ENCODE measurements around the gene SV2C. TPM values are rescaled to one million over a fixed set of nuclear protein-coding genes. Genes with fewer than 3 reads are reported as not detected.
"Not testable (repeated sequence)": the region's sequence is repeated elsewhere in the genome, so short reads cannot be mapped to it uniquely, and the experiment has no call there.

The SV2C gene
- total RNA-seq, 1 experiment from 2014 or later, result not detected

DNA sequence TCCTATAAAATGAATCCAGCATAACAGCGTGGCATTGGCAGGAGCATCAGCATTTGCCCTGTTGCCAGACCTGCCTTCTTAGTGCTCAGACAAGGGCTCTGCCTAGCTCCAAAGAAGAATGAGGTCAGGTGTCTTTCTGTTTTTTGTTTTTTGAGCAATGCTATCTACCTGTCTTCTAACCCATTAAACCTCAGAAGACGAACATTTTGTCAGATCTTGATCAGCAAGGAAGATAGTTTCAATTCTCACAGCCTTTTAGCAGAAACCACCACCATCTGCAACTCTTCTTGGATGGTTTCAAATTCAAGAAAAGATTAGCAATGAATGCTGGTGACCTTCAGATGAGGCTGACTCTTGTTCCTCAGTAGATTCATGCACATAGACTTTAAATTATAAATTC, 216.4 kb downstream of the SV2C start:
- CTCF ChIA-PET, result interaction anchor here (0.6 to 1.2 kb wide), 3 partner anchors 9 to 717 kb away, joined by 3 read pairs; no protein-coding TSS in a partner anchor
- TF ChIP-seq, protein P1, sequence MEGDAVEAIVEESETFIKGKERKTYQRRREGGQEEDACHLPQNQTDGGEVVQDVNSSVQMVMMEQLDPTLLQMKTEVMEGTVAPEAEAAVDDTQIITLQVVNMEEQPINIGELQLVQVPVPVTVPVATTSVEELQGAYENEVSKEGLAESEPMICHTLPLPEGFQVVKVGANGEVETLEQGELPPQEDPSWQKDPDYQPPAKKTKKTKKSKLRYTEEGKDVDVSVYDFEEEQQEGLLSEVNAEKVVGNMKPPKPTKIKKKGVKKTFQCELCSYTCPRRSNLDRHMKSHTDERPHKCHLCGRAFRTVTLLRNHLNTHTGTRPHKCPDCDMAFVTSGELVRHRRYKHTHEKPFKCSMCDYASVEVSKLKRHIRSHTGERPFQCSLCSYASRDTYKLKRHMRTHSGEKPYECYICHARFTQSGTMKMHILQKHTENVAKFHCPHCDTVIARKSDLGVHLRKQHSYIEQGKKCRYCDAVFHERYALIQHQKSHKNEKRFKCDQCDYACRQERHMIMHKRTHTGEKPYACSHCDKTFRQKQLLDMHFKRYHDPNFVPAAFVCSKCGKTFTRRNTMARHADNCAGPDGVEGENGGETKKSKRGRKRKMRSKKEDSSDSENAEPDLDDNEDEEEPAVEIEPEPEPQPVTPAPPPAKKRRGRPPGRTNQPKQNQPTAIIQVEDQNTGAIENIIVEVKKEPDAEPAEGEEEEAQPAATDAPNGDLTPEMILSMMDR (IDR thresholded peaks at IDR 0.05; ENCODE audit: unreplicated experiment), result no peak

DNA sequence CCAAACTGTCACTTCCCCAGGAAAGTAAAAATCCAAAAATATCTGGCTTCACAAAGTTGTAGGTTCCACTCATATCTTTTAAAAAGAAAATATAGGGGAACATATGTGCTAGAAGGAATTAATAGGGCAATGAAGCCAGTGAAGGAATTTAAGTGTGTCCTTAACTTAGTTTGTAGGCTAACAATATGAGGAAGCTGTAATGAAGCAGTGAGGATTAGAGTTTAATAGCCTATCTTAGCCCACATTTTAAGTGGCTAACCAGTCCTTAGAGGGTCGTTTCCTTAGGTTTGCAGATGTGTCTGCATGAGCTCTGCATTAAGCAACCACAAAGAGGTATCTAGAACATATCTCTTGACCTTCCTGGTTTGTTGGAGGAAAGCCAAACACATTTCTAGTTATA, 218.7 kb downstream of the SV2C start:
- BruUV-seq (replicated peaks); H3K4me1 Mint-ChIP-seq (ENCODE audit: insufficient read depth, unreplicated experiment); intact Hi-C loops (cut with micrococcal nuclease): not testable (repeated sequence)

More for the DNA sequence above, 216.4 kb downstream of the SV2C start:
- intact Hi-C loops (cut with micrococcal nuclease), result no loop called here
- Mint-ChIP-seq H3K4me3 (ENCODE audit: unreplicated experiment) (no peak overlapping the region), H3K27me3 (ENCODE audit: insufficient read depth, unreplicated experiment) (peaks cover 14% of the 10 kb centered on the region), H3K27ac (ENCODE audit: low read depth, unreplicated experiment) (no peak overlapping the region), H3K9me3 (ENCODE audit: unreplicated experiment) (no peaks in the 10 kb centered on the region), H3K4me1 (ENCODE audit: insufficient read depth, unreplicated experiment) (no peaks in the 10 kb centered on the region), H3K36me3 (ENCODE audit: insufficient read depth, unreplicated experiment) (no peaks in the 10 kb centered on the region)
- DNase-seq (ENCODE audit: unreplicated experiment), result no peak
- BruUV-seq (replicated peaks), result no TSS peak
- POLR2A ChIA-PET, result no interaction called here

DNA sequence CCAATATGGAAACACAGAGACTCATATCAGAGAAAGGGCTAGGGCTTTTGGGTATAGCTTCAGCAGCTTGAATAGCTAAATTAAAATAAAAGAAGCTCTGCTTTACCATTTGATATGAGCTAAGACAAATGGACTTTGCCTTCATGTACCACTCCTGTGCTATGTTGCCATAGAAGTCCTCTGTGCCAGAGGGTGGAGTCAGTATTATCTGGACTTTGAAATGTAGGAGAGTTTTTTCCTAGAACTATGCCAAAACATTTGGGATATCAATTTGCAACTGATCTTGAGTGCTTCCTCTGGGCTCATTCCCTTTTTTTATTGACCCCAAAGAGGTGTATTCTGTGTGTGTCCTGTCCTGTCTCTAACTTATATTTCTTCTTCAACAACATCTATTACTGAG, 219.5 kb downstream of the SV2C start:
- H3K9me3 Mint-ChIP-seq (ENCODE audit: unreplicated experiment); BruUV-seq (replicated peaks); H3K27me3 Mint-ChIP-seq (ENCODE audit: insufficient read depth, unreplicated experiment); H3K4me3 Mint-ChIP-seq (ENCODE audit: unreplicated experiment); H3K36me3 Mint-ChIP-seq (ENCODE audit: insufficient read depth, unreplicated experiment); DNase-seq (ENCODE audit: unreplicated experiment); H3K27ac Mint-ChIP-seq (ENCODE audit: low read depth, unreplicated experiment); intact Hi-C loops (cut with micrococcal nuclease); CTCF ChIA-PET; H3K4me1 Mint-ChIP-seq (ENCODE audit: insufficient read depth, unreplicated experiment): not testable (repeated sequence)
- POLR2A ChIA-PET, result interaction anchor here (2.1 kb wide), 1 partner anchor 10 kb away, joined by 4 read pairs; no protein-coding TSS in a partner anchor

More for the DNA sequence above, 218.7 kb downstream of the SV2C start:
- DNase-seq (ENCODE audit: unreplicated experiment); POLR2A ChIA-PET; H3K27me3 Mint-ChIP-seq (ENCODE audit: insufficient read depth, unreplicated experiment); H3K27ac Mint-ChIP-seq (ENCODE audit: low read depth, unreplicated experiment); H3K4me3 Mint-ChIP-seq (ENCODE audit: unreplicated experiment); H3K9me3 Mint-ChIP-seq (ENCODE audit: unreplicated experiment); H3K36me3 Mint-ChIP-seq (ENCODE audit: insufficient read depth, unreplicated experiment); CTCF ChIA-PET: not testable (repeated sequence)

DNA sequence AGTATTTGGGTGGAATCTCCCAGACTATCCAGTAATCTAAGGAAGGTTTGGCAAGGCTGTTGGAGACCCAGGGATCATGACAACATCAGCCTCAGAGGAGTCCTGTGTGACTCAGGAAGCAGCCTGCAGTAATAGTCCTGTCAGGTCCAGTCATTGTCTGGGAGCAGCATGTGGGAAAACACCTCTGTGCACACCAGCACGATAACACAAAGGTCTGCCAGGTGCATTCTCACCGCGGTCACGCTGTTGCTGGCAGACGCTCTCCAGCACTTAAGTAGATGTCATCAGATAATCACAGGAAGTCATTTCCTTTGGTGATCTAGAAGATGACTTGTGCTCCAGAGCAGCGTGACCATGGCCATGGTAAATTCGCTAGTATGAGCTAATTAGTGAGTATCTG, 220.7 kb downstream of the SV2C start:
- ChIA-PET CTCF (interaction anchor here (1.0 to 1.1 kb wide), 2 partner anchors 10 to 16 kb away, joined by 3 to 5 read pairs; no protein-coding TSS in a partner anchor), POLR2A (interaction anchor here (0.7 to 2.1 kb wide), 2 partner anchors 10 to 11 kb away, joined by 3 to 4 read pairs; no protein-coding TSS in a partner anchor)
- peak; percentile 75 for DNase-seq (ENCODE audit: unreplicated experiment)
- H3K27me3 Mint-ChIP-seq (ENCODE audit: insufficient read depth, unreplicated experiment), result peaks cover 18% of the 10 kb centered on the region
- BruUV-seq (replicated peaks), result no TSS peak
- no peaks in the 10 kb centered on the region for H3K4me1 Mint-ChIP-seq (ENCODE audit: insufficient read depth, unreplicated experiment)
- TF ChIP-seq, protein P1 (IDR thresholded peaks at IDR 0.05; ENCODE audit: unreplicated experiment), result no peak
- no peaks in the 10 kb centered on the region for H3K9me3 Mint-ChIP-seq (ENCODE audit: unreplicated experiment)
- H3K36me3 Mint-ChIP-seq (ENCODE audit: insufficient read depth, unreplicated experiment), result no peaks in the 10 kb centered on the region
- H3K4me3 Mint-ChIP-seq (ENCODE audit: unreplicated experiment), result no peak overlapping the region
- intact Hi-C loops (cut with micrococcal nuclease), result no loop called here
- H3K27ac Mint-ChIP-seq (ENCODE audit: low read depth, unreplicated experiment), result no peak overlapping the region

DNA sequence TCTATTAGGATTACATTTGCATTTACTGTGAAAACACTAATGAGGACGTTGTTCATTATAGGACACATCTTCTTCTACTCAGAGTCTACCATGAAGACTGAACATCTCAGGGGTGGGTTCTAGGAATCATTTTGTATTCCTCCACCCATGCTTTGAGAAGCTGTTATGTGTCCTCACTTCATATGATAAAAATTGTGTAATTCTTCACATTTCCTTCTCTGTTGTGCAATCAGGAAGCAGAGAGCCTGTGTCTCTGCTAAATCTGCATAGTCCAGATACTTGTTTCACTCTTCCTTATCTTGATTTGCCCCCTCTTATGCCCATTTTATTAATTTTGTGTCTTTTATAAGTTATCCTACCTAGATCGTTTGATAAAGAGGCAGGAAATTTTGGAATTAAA, 222.1 kb downstream of the SV2C start:
- no TSS peak for BruUV-seq (replicated peaks)
- ChIA-PET POLR2A (no interaction called here), CTCF (interaction anchor here (1.1 kb wide), 1 partner anchor 10 kb away, joined by 4 read pairs; no protein-coding TSS in a partner anchor)
- Mint-ChIP-seq H3K4me3 (ENCODE audit: unreplicated experiment) (no peak overlapping the region), H3K4me1 (ENCODE audit: insufficient read depth, unreplicated experiment) (no peaks in the 10 kb centered on the region), H3K27ac (ENCODE audit: low read depth, unreplicated experiment) (no peak overlapping the region), H3K27me3 (ENCODE audit: insufficient read depth, unreplicated experiment) (peaks cover 18% of the 10 kb centered on the region), H3K9me3 (ENCODE audit: unreplicated experiment) (no peaks in the 10 kb centered on the region), H3K36me3 (ENCODE audit: insufficient read depth, unreplicated experiment) (no peaks in the 10 kb centered on the region)
- TF ChIP-seq, protein P1 (IDR thresholded peaks at IDR 0.05; ENCODE audit: unreplicated experiment), result no peak
- intact Hi-C loops (cut with micrococcal nuclease), result no loop called here
- peak; percentile 46 for DNase-seq (ENCODE audit: unreplicated experiment)
